ENCODE data around the gene OR2A2.
"Not testable (repeated sequence)": the region's sequence is repeated elsewhere in the genome, so short reads cannot be mapped to it uniquely, and the experiment has no call there.

The OR2A2 gene

GRCh38 chr7:144109283-144109682, at the start of gene OR2A2:
OR2A2 (plus strand) TSS chr7:144109583; CDS start chr7:144109583, 0 bp downstream.
- no peak for DNase-seq

GRCh38 chr7:144063710-144064109, 45.7 kb upstream of the OR2A2 start:
- DNase-seq = no peak

GRCh38 chr7:144069511-144069910, 39.9 kb upstream of the OR2A2 start, which contains the start of gene OR2A25:
OR2A25 (plus strand) TSS chr7:144069811; CDS start chr7:144074220, 4,409 bp downstream.
- DNase-seq = no peak

GRCh38 chr7:144069953-144070352, 39.4 kb upstream of the OR2A2 start:
- no peak for DNase-seq

GRCh38 chr7:144074374-144074773, 35.0 kb upstream of the OR2A2 start:
- no peak for DNase-seq

- DNase-seq = no peak
These were observed 23.4 kb upstream of the OR2A2 start, which contains the start of gene OR2A12 for GRCh38 chr7:144085978-144086377. OR2A12 (plus strand) TSS chr7:144086278; CDS start chr7:144095108, 8,830 bp downstream.

- no peak for DNase-seq
These were observed 22.7 kb upstream of the OR2A2 start for GRCh38 chr7:144086730-144087129.

GRCh38 chr7:144087230-144087629, 22.2 kb upstream of the OR2A2 start:
- DNase-seq = no peak

- DNase-seq = no peak
These were observed 18.7 kb upstream of the OR2A2 start for GRCh38 chr7:144090667-144091066.

GRCh38 chr7:144098776-144099175, 10.6 kb upstream of the OR2A2 start:
- DNase-seq = no peak

GRCh38 chr7:144100607-144101006, 8.8 kb upstream of the OR2A2 start:
- DNase-seq = no peak

- DNase-seq = no peak
These were observed 7.3 kb upstream of the OR2A2 start for GRCh38 chr7:144102041-144102440.

- no peak for DNase-seq
These were observed 4.2 kb upstream of the OR2A2 start for GRCh38 chr7:144105211-144105610.

GRCh38 chr7:144110272-144110671, 889 bp downstream of the OR2A2 start:
- DNase-seq = no peak

- DNase-seq = no peak
These were observed 4.3 kb downstream of the OR2A2 start for GRCh38 chr7:144113651-144114050.

- DNase-seq = no peak
These were observed 9.0 kb downstream of the OR2A2 start for GRCh38 chr7:144118341-144118740.

- DNase-seq = no peak
These were observed 13.5 kb downstream of the OR2A2 start, which contains the start of gene OR2A14 for GRCh38 chr7:144122876-144123275. OR2A14 (plus strand) TSS chr7:144123176; CDS start chr7:144129113, 5,937 bp downstream.

- DNase-seq = peak; percentile 95
These were observed 18.4 kb downstream of the OR2A2 start for GRCh38 chr7:144127714-144128334.

GRCh38 chr7:144129601-144130000, 20.2 kb downstream of the OR2A2 start:
- DNase-seq = not testable (repeated sequence)

- no peak for DNase-seq
These were observed 21.3 kb downstream of the OR2A2 start for GRCh38 chr7:144130730-144131129.

- DNase-seq = no peak
These were observed 22.9 kb downstream of the OR2A2 start for GRCh38 chr7:144132262-144132661.

GRCh38 chr7:144133307-144133706, 23.9 kb downstream of the OR2A2 start:
- DNase-seq = no peak

GRCh38 chr7:144134116-144134515, 24.7 kb downstream of the OR2A2 start:
- DNase-seq = no peak

GRCh38 chr7:144137501-144137900, 28.1 kb downstream of the OR2A2 start:
- DNase-seq = no peak

GRCh38 chr7:144142187-144142586, 32.8 kb downstream of the OR2A2 start:
- DNase-seq = no peak
